HepG2 (cell line): ENCODE results near the gene TULP3. TPM values are rescaled to one million over a fixed set of nuclear protein-coding genes. Genes with fewer than 3 reads are reported as not detected.
A peak's percentile ranks its signal among the peaks of the same experiment; 100 is the strongest.

Source experiments
- CENPX ChIP-seq: sonication (generic); formaldehyde crosslinking; IDR thresholded peaks from 2 replicates; pipeline ENCODE4 v1.9.0; 2021; ENCODE audit warnings: mild to moderate bottlenecking, missing genetic modification reagents, moderate library complexity
- E2F5 ChIP-seq: sonication (generic); formaldehyde crosslinking; conservative IDR thresholded peaks from 2 replicates; pipeline ENCODE4 v1.4.0; 2020; ENCODE audit warnings: missing genetic modification reagents
- HOXA9 ChIP-seq: sonication (generic); formaldehyde crosslinking; IDR thresholded peaks from 2 replicates; pipeline ENCODE4 v1.8.1; 2022; ENCODE audit warnings: missing genetic modification reagents, mild to moderate bottlenecking, moderate library complexity, borderline replicate concordance
- KIAA2018 ChIP-seq: sonication (generic); formaldehyde crosslinking; IDR thresholded peaks from 2 replicates; pipeline ENCODE4 v1.5.0; 2020; ENCODE audit warnings: mild to moderate bottlenecking, missing genetic modification reagents, borderline replicate concordance
- MLX ChIP-seq: IDR thresholded peaks from 2 replicates; pipeline ENCODE4 v1.6.1; 2016
- SIN3B ChIP-seq: fragments of 150-350 bp; IDR thresholded peaks from 2 replicates; pipeline ENCODE4 v1.6.1; 2014; ENCODE audit warnings: low read length
- TRAFD1 ChIP-seq: sonication (generic); formaldehyde crosslinking; IDR thresholded peaks from 2 replicates; pipeline ENCODE4 v1.5.1; 2020; ENCODE audit warnings: missing genetic modification reagents, mild to moderate bottlenecking, borderline replicate concordance
- ZNF136 ChIP-seq: sonication (generic); formaldehyde crosslinking; IDR thresholded peaks from 2 replicates; pipeline ENCODE4 v1.8.1; 2022; ENCODE audit warnings: low read depth, mild to moderate bottlenecking, moderate library complexity, missing genetic modification reagents
- ZNF292 ChIP-seq: sonication (generic); formaldehyde crosslinking; IDR thresholded peaks from 2 replicates; pipeline ENCODE4 v1.8.1; 2022; ENCODE audit warnings: mild to moderate bottlenecking, low read depth, missing genetic modification reagents, borderline replicate concordance
- ZNF354B ChIP-seq: sonication (generic); formaldehyde crosslinking; IDR thresholded peaks from 2 replicates; pipeline ENCODE4 v1.8.0; 2022; ENCODE audit warnings: mild to moderate bottlenecking, missing genetic modification reagents
- ZNF468 ChIP-seq: sonication (generic); formaldehyde crosslinking; IDR thresholded peaks from 2 replicates; pipeline ENCODE4 v1.8.0; 2022; ENCODE audit warnings: mild to moderate bottlenecking, moderate library complexity, missing genetic modification reagents
- polyA plus RNA-seq, 8 experiments: library from polyadenylated mRNA; depleted of rRNA in 3 of 8; stranded (reverse) in 7 of 8; unstranded in 1 of 8; fragments of >200 nt; fragmentation: Illumina TruSeq in 4 of 8; extraction: Trizol in 4 of 8; gene quantifications; 2 replicates each; pipeline versions ENCODE4 v1.2.1 to v1.2.3, GENCODE V29; 2011 to 2016; ENCODE audit warnings: low read depth in 4 of 8, missing spikeins in 1 of 8, mixed read lengths in 1 of 8; ENCODE audit not compliant: insufficient read depth in 1 of 8
- total RNA-seq, 5 experiments: library from RNA; depleted of rRNA; stranded (reverse); fragments of >200 nt; fragmentation: Illumina TruSeq; extraction: Trizol; gene quantifications; 2 replicates each; pipeline ENCODE4 v1.2.3, GENCODE V29; 2016; ENCODE audit warnings: low read depth in 1 of 5
- TF ChIP-seq, protein P1 (sequence below): sonication (generic); formaldehyde crosslinking; IDR thresholded peaks from 2 replicates; pipeline ENCODE4 v1.4.0; 2020; ENCODE audit warnings: missing genetic modification reagents, mild to moderate bottlenecking, borderline replicate concordance
- TF ChIP-seq, protein P2 (sequence below): sonication (generic); formaldehyde crosslinking; IDR thresholded peaks from 2 replicates; pipeline ENCODE4 v1.5.1; 2020; ENCODE audit warnings: missing genetic modification reagents, mild to moderate bottlenecking, borderline replicate concordance

Gene TULP3
- total and polyA plus RNA-seq, 2 of the 13 experiments (the other 11 are each of a cell fraction or from before 2014, with no cell fraction given) = 11.2 to 13.2 TPM

- TF ChIP-seq KIAA2018 (no peak), ZNF354B (CRISPR knock-in tag) (no peak), ZNF292 (CRISPR knock-in tag) (no peak; the same call in 1 of the 2 replicates), ZNF468 (CRISPR knock-in tag) (no peak), HOXA9 (CRISPR knock-in tag) (no peak), E2F5 (no peak), SIN3B (no peak), CENPX (no peak), ZNF136 (no peak), MLX (peak; percentile 29; the same call in 1 of the 2 replicates), TRAFD1 (CRISPR knock-in tag) (no peak)
- TF ChIP-seq, protein P1, sequence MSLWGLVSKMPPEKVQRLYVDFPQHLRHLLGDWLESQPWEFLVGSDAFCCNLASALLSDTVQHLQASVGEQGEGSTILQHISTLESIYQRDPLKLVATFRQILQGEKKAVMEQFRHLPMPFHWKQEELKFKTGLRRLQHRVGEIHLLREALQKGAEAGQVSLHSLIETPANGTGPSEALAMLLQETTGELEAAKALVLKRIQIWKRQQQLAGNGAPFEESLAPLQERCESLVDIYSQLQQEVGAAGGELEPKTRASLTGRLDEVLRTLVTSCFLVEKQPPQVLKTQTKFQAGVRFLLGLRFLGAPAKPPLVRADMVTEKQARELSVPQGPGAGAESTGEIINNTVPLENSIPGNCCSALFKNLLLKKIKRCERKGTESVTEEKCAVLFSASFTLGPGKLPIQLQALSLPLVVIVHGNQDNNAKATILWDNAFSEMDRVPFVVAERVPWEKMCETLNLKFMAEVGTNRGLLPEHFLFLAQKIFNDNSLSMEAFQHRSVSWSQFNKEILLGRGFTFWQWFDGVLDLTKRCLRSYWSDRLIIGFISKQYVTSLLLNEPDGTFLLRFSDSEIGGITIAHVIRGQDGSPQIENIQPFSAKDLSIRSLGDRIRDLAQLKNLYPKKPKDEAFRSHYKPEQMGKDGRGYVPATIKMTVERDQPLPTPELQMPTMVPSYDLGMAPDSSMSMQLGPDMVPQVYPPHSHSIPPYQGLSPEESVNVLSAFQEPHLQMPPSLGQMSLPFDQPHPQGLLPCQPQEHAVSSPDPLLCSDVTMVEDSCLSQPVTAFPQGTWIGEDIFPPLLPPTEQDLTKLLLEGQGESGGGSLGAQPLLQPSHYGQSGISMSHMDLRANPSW (CRISPR knock-in tag) = 0 out of 2 replicates have a peak, but pooled peaks have one; percentile 60
- TF ChIP-seq, protein P2, sequence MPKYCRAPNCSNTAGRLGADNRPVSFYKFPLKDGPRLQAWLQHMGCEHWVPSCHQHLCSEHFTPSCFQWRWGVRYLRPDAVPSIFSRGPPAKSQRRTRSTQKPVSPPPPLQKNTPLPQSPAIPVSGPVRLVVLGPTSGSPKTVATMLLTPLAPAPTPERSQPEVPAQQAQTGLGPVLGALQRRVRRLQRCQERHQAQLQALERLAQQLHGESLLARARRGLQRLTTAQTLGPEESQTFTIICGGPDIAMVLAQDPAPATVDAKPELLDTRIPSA = no peak
Measured at GRCh38 chr12:2963154-2963759, 72.6 kb downstream of the TULP3 start (continued).
